Measurements from ENCODE around the gene RGS3.

GRCh38 chr9:113625486-113625885 lies 162.0 kb downstream of the RGS3 start:
- TF ChIP-seq EZH2 (IDR thresholded peaks at IDR 0.05; ENCODE audit: insufficient read depth, poor library complexity, severe bottlenecking) = no peak
- TF ChIP-seq EZH2phosphoT487 (IDR thresholded peaks at IDR 0.05; ENCODE audit: insufficient read depth, low read depth) = no peak

All from GM23248 (cell line).